Measurements from ENCODE around the gene ENOX1. TPM values are rescaled to one million over a fixed set of nuclear protein-coding genes. Genes with fewer than 3 reads are reported as not detected.

Gene ENOX1
- total and polyA plus RNA-seq, 2 of the 8 experiments (the other 6 are each of a cell fraction or from before 2014, with no cell fraction given) = 0.23 to 0.37 TPM

DNA sequence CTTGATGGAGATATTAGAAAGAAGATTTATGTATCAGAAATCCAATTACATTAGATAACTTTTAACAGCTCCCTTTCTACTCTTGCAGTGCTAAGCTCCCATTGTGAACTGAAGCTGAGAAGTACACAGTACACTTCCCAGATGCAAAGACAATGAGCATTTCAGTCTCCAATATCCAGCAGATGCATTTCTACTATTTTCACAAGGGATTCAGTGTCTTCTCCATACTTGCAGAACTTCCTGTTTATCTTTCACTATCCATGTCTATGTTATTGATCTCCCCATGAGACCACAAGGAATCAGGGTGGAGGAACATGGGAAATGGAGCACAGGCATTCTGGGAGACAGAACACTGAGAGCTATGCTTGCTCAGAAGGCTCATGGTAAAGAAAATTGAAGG, 207.5 kb downstream of the ENOX1 start (continued):
- TF ChIP-seq, protein P1, sequence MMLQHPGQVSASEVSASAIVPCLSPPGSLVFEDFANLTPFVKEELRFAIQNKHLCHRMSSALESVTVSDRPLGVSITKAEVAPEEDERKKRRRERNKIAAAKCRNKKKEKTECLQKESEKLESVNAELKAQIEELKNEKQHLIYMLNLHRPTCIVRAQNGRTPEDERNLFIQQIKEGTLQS (IDR thresholded peaks at IDR 0.05; ENCODE audit: insufficient read depth, low read depth, low read length) = no peak

Measured in H1 (cell line).